ENCODE results near the gene CD151.

CD151 gene

DNA sequence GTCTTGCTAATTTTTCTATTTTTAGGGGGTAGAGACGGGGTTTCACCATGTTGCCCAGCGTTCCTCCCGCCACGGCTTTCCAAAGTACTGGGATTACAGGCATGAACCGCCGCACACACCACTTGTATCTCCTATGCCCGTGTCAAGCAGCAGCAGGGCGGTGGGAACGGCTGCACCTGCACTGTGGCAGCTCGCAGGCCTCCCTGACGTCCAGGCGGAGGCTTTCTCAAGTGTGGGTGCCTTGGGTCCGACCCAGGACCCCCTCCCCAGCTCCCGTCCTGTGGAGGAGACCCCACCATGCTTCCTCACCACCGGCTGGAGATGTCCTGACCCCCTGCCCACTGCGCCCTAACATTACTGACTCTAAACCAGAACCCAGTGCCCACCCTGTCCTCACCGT lies 35.6 kb downstream of the CD151 start:
- in situ Hi-C loops (cut with HindIII; ENCODE audit: low sequenced_read_pairs) = no loop called here

DNA sequence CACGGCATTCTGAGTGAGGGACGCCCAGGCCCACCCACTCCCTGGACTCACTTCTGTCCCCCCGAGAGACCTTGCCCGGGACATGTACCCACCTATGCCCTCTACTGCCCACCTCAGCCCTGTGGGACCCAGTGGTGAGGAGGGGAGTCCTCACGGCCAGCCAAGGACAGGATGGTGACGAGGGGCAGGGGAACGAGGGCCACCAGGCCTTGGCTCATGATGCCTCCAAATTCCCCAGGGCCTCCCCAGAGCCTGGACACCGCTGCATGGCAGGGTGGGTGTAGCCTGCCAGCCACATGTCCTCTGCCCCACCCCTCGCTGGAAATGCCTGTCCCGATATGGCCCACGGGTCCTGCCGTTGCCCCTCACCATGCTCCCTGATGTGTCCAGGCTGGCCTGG lies 36.0 kb downstream of the CD151 start:
- in situ Hi-C loops (cut with HindIII; ENCODE audit: low sequenced_read_pairs) = no loop called here

- in situ Hi-C loops (cut with HindIII; ENCODE audit: low sequenced_read_pairs) = no loop called here
Observed at GRCh38 chr11:869399-870126, 36.8 kb downstream of the CD151 start.

- in situ Hi-C loops (cut with HindIII; ENCODE audit: low sequenced_read_pairs) = no loop called here
Observed at GRCh38 chr11:870127-870413, 37.3 kb downstream of the CD151 start.

DNA sequence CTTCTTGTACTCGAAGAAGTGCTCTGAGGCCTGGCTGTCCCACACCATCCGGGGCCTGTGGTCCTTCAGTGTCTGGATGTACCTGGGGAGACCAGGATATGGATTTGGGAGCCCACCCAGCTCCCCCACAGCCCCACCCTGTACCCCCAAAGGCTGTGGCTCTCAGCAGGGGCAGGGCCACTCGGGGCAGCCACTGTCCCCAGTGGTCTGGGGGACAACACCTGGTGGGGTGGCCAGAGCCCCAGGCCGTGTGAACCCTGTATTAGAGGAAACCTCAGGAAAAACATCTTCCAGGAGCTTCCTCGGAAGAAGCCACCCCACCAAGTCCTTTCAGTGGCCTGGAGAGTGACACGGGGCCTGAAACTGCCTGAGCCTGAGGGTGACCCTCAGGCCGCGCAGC lies 37.7 kb downstream of the CD151 start:
- in situ Hi-C loops (cut with HindIII; ENCODE audit: low sequenced_read_pairs) = no loop called here

GRCh38 chr11:871472-871871 lies 38.7 kb downstream of the CD151 start:
- in situ Hi-C loops (cut with HindIII; ENCODE audit: low sequenced_read_pairs) = no loop called here

GRCh38 chr11:872799-873198 lies 40.0 kb downstream of the CD151 start:
- in situ Hi-C loops (cut with HindIII; ENCODE audit: low sequenced_read_pairs) = no loop called here

DNA sequence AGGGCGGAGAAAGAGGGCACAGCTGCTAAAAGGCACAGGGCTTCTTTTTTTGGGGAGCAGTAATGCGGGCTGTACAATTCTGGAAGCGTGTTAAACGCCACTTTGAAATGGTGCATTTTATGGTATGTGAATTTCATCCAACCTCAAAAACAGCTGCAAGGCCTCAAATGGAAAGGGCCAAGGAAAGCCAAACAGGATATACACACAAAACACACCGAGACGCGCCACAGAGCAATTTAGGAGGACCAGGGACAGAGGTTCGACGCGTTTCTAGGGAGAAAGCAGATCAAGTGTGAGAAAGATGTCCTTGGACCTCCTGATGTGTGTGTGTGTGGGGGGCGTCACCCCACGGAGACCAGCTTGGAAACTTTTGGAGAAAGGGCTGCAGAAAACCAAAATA lies 41.0 kb downstream of the CD151 start:
- in situ Hi-C loops (cut with HindIII; ENCODE audit: low sequenced_read_pairs) = no loop called here

GRCh38 chr11:875203-875602 lies 42.5 kb downstream of the CD151 start:
- in situ Hi-C loops (cut with HindIII; ENCODE audit: low sequenced_read_pairs) = no loop called here

DNA sequence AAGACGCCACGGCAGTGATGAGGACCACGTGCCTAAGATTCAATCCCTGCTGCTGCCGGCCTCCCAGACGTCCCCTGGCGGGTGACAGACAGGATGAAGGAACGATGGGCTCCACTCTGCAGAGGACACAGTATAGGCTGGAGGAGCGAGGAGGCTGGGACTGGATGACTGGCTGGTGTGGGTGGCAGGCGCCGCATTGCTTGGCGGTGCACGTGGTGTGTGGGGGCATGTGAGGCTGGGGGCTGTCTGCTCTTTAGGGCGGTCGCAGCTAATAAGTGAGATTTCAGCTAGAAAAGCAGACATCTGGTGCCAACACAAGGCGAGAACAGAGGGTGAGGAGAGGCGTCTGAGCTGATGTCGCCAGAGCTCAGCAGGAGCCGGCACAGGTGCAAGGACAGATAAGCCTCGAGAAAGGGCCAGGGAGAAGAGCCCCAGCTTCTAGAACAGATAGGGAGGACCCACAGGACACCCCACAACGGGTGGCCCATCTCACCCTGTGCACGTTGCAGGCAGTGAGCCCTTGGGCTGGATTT lies 43.1 kb downstream of the CD151 start:
- in situ Hi-C loops (cut with HindIII; ENCODE audit: low sequenced_read_pairs) = no loop called here

- in situ Hi-C loops (cut with HindIII; ENCODE audit: low sequenced_read_pairs) = no loop called here
Observed at GRCh38 chr11:876545-876944, 43.8 kb downstream of the CD151 start.

DNA sequence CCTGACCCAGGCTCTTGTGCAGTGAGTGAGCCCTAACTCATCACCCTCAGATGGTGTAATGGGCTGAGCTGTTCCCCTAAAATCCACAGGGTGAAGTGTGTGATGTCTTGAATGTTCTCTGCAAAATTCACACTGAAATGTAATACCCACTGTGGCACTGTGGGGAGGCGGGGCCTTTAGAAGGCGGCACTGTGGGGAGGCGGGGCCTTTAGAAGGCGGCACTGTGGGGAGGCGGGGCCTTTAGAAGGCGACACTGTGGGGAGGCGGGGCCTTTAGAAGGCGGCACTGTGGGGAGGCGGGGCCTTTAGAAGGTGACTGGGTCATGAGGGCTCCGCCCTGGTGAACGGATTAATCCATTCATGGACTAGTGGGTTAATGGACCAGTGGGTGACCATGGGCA lies 44.8 kb downstream of the CD151 start:
- in situ Hi-C loops (cut with HindIII; ENCODE audit: low sequenced_read_pairs) = no loop called here

GRCh38 chr11:880447-880846 lies 47.7 kb downstream of the CD151 start:
- in situ Hi-C loops (cut with HindIII; ENCODE audit: low sequenced_read_pairs) = no loop called here

GRCh38 chr11:882596-882995 lies 49.8 kb downstream of the CD151 start:
- in situ Hi-C loops (cut with HindIII; ENCODE audit: low sequenced_read_pairs) = no loop called here

GRCh38 chr11:883527-883926 lies 50.8 kb downstream of the CD151 start:
- in situ Hi-C loops (cut with HindIII; ENCODE audit: low sequenced_read_pairs) = no loop called here

DNA sequence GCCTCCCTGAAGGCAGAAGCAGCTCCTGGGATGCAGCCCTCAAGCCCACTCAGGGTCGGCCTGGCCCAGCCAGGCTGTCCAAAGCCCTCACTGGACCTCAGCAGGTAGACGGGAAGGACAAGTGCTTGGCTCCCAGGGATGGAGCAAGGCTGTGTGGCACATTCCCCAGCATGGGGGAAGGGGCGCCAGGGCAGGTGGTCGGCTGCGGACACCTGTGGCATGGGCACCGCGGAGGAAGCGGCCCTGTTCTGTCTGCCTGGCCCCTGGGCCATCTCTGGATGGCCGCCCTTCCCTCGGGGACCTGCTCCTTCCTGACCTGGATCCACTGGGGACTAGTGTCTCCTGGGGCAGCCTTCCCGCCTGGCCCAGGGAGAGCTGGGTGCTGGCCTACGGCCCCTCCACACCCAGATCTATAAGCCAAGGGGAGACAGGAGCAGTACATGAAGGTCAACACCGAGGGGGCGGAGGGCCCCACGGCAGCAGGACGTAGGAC lies 51.9 kb downstream of the CD151 start:
- in situ Hi-C loops (cut with HindIII; ENCODE audit: low sequenced_read_pairs) = no loop called here

- in situ Hi-C loops (cut with HindIII; ENCODE audit: low sequenced_read_pairs) = no loop called here
Observed at GRCh38 chr11:886568-886967, 53.8 kb downstream of the CD151 start.

DNA sequence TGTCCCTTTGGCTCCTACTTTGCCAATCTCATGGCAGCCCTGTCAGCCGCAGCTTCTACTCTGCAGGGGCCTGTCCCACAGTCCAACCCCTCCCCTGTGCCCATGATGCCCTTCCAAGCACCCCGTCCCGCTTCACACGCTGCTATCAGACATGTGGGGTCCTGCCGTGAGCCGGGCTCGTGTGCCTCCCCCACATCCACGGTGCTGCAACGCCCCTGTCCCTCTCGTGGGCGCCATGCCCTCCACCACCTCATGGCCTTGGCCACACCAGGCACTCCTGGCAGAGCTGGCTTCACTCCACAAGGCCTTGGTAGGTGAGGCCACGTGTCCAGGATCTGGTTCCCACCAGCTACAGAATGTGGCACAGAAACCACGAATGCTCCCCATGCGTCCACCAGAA lies 54.8 kb downstream of the CD151 start:
- in situ Hi-C loops (cut with HindIII; ENCODE audit: low sequenced_read_pairs) = no loop called here
